HG03439 (cell line): ENCODE results near the gene FBXO15.

Experiments used
- ATAC-seq: cut with Tn5 transposase; IDR thresholded peaks from one replicate; pipeline ENCODE4 v1.9.1; 2021; ENCODE audit warnings: mild to moderate bottlenecking, moderate library complexity; ENCODE audit not compliant: unreplicated experiment

The FBXO15 gene

DNA sequence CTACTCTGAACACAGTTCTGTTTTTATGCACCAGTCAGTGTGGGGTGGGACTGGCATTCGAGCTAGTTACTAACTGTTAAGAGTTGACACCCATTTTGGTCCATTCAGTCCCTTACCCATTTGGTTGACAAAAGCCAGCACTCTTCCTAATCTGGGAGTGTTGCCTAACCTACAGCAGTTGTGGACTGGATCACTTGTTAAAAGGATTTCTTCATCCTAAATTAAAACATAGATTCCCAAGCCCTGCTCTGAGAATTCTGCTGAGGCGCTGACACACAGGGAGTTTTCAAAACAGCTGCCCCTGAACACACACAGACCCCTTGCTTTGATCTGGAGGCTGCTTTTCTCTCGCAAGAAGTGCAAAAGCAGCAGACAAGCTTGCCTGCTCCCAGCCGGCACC, 7.1 kb upstream of the FBXO15 start:
- no peak for ATAC-seq

DNA sequence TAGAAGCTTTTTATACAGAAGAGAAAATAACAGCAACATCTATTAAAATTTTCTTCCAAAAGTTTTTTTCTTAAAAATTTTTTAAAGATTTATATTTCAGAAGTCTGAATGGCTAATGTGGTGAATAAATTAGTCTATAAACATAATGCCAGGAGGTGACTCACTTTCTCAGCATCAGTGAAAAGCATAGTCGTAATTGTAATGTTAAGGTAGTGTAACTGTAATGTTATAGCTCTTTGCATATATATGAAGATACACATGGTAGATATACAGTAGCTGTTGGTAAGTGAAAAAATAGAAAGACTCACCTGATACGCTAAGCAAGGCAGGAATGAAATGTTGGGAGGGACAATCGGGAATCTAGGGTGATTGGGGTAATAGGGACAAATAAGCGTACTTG, 6.2 kb upstream of the FBXO15 start:
- ATAC-seq, result no peak

DNA sequence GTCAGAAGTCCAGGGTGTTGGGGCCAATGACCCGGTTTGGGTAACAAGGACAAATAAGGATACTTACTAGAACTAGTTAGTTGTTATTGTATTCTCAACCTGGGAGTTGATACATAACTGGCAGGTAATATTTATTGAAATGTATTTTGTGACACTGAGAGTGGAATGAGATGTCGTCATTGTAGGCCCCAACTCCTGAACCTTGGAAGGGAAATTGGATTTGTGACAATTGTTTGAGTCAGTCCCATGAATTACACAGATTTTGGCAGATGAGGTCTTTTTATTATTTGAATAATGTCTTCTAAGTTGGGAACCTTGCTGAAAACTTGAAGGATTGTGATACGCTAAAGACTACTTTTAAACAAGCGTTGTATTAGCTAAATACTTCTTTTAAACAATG, 5.7 kb upstream of the FBXO15 start:
- ATAC-seq, result no peak

DNA sequence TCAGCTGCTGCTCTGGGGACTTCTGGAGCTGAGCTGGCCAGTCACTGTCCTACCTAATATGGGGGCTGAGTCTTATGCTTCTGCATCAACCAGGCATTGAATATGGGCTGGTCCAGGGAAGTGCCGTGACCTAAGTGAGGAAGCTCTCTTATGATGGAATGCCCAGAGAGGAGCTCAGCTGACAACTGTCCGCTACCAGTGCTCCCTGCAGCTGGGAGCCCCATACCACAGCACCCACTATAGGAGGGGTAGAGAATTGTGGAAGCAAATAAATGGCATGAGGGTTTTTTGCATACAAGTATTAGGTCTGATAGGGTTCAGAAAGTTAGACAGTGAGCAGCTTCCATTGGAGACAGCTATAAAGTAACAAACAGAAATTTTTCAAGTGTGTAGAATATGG, 5.2 kb upstream of the FBXO15 start:
- no peak for ATAC-seq

DNA sequence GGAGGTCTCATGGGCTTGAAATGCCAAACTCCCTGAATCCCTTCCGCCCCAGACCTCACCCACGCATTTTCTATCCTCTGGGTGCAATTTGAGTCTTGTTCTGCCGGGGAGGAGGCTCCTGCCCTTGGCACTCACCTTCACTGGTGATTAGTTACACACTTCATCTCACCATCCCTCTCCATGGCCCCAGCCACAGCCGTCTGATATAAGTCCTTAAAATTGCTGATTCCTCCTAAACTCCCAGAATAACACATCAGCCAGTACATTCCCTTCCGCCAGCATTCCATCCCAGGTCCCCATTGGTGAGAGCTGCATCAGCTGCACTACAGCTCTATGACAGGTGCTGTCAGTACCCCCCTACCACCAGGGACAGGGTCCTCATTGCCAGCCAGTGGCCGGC, 4.6 kb upstream of the FBXO15 start:
- no peak for ATAC-seq

DNA sequence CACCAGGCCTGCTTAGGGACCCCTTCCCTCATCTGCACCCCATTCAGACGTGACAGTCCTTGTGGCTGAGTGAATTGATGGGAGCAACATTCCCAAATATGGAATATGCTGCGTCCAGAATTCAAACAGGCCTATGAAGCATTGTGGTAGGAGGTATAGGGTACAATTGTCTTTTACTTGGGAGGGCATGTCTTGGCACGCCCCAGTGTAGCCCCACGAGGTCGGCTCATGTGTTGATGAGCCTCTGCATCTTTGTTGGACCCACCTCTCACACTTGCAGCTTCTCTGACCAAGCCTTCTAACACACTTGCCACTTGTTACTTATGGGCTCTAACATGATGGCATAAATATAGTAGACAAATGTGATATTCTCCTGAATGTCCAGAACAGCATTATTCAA, 2.2 kb upstream of the FBXO15 start:
- no peak for ATAC-seq

DNA sequence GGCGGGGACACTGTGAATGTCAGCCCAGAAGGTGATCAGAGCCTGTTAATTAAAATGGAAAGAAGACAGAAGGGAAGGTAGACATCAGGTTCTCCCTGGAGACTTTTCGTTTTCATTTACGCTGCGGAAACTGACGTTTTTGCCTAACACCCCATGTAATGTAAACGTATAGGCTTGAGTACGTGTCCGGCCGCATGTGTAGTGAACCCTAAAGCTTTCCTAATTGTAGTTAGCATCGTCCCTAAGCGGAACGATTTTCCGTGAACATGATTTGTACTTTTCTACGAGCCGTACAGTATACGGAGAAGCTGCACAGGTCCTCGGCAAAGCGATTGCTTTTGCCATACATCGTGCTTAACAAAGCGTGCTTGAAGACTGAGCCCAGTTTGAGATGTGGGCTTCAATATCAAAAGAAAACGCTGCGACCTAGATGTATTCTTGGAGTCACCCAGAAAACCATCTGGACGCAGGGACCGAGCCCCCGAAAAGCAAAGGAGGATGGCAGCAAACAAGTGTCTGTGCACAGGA, 973 bp upstream of the FBXO15 start:
- ATAC-seq, result peak; percentile 17

DNA sequence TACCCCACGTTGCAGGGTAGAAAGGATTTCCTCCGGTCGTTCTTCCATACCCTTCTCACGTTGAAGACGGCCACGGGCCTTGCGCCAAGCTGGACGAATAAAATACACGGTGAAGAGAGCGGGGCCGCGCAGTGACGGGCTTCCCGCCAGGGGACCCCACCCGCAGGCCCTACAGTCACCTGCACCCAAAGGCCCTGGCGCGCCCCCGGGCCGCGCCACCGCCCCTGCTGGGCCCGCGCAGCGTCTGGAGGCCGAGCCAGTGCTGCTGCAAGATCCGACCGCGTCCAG, 199 bp downstream of the FBXO15 start:
- no peak for ATAC-seq

DNA sequence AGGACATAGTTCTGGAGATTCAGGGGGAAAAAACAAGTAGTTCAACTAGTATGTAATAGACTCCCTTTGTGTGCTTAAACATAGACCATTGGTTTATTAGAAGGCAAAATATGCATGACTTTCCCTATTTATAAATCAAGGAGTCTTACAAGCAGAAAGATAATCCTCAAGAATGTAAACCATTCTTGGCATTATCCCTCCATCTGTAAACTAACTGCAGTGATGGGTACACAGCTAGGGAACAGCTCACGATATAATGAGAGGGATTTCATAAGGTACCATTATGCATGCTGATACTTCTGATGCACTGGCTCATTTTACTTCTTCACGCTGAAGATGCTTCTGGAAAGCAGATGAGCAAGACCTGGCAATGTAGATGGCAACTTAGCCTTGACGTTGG, 878 bp downstream of the FBXO15 start:
- no peak for ATAC-seq

DNA sequence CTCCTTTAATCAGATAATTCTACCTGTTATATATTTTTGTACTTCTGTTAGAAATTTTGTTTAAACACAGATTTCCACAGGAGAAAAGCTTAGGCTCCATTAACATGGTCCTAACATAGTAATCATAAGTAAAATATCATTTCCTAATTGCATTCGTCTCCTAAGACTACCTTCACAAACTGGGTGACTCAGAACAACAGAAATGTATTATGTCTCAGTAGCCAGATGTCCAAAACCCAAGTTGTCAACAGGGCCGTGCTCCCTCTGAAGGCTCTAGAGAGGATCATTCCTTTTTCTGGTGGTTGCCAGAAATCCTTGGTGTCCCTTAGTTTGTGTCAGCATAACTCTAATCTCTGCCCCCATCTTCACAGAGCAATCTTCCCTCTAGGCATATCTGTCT, 5.4 kb downstream of the FBXO15 start:
- no peak for ATAC-seq

DNA sequence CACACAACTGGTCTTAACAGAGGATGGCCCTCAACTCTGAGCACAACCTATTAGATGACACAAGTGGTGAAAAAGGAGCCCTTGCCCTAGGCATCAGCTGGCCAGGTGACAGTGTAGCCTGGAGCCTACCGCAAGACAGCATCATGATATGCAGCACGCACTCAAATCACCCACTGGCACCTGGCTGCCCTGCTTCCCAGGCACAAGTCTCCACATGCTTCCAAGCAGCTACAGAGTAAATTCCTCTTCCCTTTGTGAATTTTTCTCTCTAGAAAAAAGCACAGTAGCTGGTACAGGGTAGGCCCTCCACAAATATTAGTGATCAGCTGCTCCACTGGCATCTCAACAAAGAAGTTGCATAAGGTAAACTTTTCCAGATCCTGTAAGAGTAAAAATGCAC, 6.0 kb downstream of the FBXO15 start:
- no peak for ATAC-seq

DNA sequence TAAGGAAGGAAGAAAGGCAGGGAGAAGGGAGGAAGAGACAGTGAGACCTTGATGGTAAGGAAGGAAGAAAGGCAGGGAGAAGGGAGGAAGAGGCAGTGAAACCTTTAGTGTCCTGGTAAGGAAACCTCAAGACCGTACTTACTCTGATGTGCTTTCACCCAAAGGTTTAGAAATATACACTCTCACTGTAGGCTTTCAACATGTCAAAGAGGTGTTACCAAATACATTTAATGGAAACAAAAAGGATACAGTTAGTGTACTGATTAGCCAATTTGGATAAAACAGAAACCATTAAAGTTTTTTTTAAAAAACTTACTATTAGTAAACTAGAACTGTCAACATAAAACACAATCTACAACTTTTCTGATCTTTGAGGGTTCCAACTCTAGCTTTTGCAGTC, 7.1 kb downstream of the FBXO15 start:
- ATAC-seq, result no peak

DNA sequence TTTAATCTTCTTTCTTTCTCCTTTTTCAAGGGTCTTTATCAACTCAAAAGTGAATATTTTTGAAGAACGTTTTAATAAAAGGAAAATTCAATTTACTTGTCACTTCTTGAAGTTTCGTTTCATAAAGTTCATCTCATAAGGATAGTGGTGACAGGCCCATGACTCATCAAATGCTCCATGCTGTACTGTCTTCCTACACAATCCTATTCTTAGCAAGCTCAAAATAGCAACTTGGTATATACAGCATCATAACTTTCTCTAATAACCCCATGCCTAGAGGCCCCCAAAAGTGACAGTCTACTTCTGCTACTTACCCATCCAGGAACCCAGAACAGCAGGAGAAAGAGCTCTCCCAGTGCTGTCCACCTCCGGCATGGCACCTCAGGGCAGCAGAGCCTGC, 7.7 kb downstream of the FBXO15 start:
- ATAC-seq, result peak; percentile 62

DNA sequence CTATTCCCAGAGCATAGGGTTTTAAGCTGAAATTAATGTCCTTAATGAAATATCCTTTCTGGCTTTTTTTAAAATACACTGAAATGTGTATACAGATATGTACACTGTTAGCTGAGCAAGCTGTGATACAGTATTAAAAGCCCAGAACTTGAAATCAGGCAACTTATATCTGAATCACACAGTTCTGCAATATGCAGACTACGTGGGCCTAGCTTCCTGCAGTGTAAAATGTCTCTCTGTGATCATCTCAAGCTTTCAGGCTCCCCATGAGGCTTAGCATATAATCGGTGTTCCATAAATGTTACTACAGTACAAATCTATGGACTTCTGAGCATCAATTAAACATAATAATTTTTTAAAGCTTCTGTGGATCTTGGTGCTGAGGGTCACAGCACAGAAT, 8.2 kb downstream of the FBXO15 start:
- ATAC-seq, result no peak

DNA sequence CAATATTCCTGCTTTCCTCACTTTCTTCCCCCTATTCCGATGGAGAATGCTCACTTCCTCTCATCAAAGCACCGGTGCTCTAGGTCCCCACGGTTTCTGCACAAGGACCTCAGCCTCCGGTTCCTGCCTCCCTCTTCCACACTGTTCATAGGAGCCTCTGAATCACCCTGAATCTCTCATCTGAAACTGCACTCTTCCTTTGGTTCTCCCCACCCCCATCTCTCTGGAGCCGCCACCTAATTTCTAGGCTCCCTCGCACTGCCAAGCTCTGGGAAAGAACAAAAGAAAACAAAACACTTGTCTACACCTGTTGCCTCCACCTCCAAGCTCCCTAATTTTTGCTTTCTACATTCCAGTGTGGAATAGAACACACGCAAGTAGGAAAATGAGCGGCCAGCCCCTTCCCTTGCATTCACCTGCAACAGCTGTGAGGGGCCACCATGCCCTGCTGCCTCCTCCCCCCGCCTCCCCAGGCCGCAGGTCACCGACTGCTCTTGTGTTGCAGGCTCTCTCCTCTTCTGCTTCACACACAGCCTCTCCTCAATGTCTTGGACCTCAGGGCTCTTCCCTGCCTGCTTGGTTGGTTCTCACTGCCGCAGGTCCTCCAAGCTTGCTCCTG, 9.6 kb downstream of the FBXO15 start:
- no peak for ATAC-seq

DNA sequence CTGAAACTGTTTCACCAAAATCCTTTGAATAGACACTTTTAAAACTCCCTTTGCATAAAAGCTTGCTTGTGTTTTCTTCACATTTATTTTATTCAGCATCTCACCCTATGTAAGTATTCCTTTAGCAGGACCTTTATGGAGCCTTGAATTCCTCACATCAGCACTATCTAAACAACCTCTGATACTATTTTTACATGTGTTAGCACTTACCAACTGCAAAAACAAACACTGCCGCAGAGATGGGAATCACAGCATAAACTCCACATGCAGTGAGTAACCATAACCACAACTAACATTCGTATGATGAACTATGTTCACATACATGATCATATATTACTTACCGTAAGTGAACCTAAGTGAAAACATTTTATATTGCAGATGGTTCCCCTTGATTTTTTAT, 15.4 kb downstream of the FBXO15 start:
- no peak for ATAC-seq

DNA sequence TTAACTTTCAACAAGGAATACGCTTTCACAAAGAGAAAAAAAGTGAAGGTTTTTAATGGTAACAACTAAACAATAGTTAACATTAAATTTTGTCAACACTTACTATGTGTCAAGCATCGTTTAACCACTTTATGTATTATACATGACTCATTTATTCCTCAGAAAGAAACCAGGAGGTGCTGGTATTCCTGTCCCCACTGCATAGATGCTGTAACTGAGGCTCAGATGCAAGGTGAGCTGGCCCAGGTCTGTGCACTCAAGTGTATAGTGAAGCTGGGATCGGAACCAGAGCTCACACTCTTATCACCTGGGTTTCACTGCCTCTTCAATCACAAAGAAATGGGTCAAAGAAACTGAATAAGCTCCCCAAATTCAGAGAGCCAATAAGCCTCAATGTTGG, 16.5 kb downstream of the FBXO15 start:
- no peak for ATAC-seq

DNA sequence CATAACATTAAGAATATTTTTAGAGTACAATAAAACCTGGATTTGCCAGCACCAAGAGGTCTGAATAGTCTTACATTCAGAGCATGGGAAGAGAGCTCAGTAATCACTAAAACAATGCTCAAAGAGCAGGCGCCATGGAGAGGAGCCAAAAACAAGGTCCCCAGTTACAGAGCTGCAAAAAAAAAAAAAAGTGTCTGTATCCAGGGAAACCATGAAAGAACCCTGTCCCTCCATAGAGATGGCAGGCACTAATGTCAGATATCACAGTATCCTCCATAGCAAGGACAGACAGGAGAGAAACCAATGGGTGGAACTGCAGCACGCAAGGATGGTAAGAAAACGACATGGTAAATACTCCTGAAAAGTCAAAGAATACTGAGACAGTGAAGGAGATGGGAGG, 19.5 kb downstream of the FBXO15 start:
- ATAC-seq, result no peak

DNA sequence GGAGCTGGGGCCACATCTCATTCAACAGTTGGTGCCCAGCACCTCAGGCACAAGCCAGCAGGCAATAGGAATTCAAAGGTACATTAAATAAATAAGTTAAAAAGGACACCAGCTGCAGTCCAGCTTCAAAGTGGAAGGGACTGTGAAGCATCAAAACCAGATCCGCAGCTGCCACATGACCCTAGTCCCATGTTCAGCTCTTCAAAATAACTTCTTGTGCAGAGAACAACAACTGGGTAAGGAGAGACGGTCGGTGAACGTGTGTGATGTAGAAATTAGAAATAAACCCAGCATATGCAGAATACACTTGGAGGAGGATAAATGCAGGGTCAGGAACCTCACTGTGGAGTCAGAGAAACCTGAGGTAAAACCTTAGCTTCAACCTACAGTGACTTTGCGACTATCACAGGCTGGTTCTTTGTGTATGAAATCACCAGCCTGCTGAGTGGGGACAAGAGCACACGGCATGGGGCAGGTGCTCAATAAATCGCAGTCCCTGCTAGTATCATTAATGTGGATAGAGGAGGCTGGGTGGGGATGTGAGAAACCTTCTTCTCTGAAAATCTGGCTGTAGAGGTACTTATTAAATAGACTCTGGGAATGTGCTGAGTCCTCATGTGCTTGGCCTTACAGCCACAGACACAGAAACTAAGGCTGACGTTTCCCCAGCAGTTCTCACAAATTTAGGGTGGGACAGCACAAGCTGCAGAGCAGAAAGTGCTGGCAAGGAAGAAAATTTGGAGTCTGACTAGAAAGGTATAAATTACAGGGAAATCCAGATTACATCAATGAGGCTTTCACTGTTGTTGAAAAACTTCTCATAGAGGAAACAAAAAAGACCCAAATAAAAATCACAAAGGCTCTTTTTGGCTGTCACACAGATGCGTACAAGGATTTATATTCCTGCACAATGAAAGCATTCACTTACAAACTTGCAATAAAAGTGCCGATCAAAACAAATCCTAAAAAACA, 20.7 kb downstream of the FBXO15 start:
- ATAC-seq, result no peak

DNA sequence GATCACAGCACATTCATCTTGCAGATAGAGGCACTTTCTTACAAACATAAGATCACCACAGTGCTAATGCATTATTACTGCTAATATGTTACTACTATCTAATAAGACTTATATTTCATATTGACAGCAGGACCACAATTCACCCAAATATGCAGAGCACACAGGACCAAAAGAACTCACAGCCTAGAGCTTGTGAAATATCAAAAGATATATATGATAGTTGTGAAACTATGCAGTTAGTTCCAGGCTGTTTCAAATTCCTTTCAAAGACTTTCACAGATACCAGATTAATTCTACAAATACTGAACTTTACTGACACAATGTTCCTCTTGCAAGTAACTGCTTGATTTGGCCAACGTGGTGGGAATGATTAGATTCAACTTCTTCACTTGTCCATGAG, 23.0 kb downstream of the FBXO15 start:
- ATAC-seq, result no peak

DNA sequence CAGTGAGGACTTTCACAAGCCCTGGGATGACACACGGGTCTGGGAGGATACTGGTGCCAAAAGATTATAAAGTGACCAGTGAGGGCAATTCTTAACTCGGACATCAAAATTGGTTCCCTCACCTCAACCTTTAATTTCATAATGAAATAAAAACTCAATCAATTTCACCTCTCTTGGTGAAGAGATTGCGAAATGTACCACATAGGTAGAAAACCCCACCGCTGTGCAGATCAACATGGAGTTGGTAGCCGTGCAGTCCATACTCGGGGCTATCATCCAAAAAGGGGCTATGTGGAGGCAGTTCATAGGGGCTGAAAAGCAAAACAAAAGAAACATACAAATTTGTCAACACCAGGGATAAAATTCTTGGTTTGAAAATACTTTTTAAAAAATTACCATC, 24.4 kb downstream of the FBXO15 start:
- no peak for ATAC-seq
